Muscle layer of duodenum (tissue), 2 donors: ENCODE data around the gene PLD5.

ENCODE experiments used
- H3K27ac ChIP-seq: one replicate; pipeline ENCODE4 v1.7.0; 2013; ENCODE audit warnings: mild to moderate bottlenecking, low read length
- H3K27me3 ChIP-seq: one replicate; pipeline ENCODE4 v1.7.0; 2013; ENCODE audit warnings: low read depth, mild to moderate bottlenecking, control low read depth, low read length
- H3K36me3 ChIP-seq, 2 donors: one replicate each; pipeline ENCODE4 v1.7.0; 2013; ENCODE audit warnings: low read length in 2 of 2, control low read depth in 1 of 2, mild to moderate bottlenecking in 1 of 2; ENCODE audit not compliant: insufficient read depth in 2 of 2, control insufficient read depth in 1 of 2
- H3K4me1 ChIP-seq, 2 donors: one replicate each; pipeline ENCODE4 v1.7.0; 2013; ENCODE audit warnings: low read length in 2 of 2, mild to moderate bottlenecking in 2 of 2, control low read depth in 1 of 2, moderate library complexity in 1 of 2; ENCODE audit not compliant: insufficient read depth in 2 of 2, control insufficient read depth in 1 of 2
- H3K4me3 ChIP-seq, 2 donors: one replicate each; pipeline ENCODE4 v1.7.0; 2013; ENCODE audit warnings: low read length in 2 of 2, low read depth in 1 of 2, mild to moderate bottlenecking in 1 of 2
- H3K9me3 ChIP-seq, 2 donors: one replicate each; pipeline ENCODE4 v1.7.0; 2013; ENCODE audit warnings: low read length in 2 of 2, control low read depth in 1 of 2, mild to moderate bottlenecking in 1 of 2; ENCODE audit not compliant: control insufficient read depth in 1 of 2
- donor health status: healthy.

PLD5 gene

GRCh38 chr1:242524571-242525359 is at the start of gene PLD5:
TSS of gene PLD5 (minus strand) at chr1:242524697.
- H3K27me3 ChIP-seq, result peaks cover 29% of the 10 kb centered on the region
- peak within 1 kb of the TSS in 1 of 2 donors; percentile 62 for H3K4me3 ChIP-seq
- H3K27ac ChIP-seq, result no peak within 1 kb of the TSS
- H3K9me3 ChIP-seq, result no peaks in the 10 kb centered on the region
- H3K36me3 ChIP-seq, result no peaks in the 10 kb centered on the region
- peaks cover 0 to 19% of the 10 kb centered on the region in 2 donors for H3K4me1 ChIP-seq

GRCh38 chr1:242569867-242570266 is 45.4 kb upstream of the PLD5 start:
- Histone ChIP-seq H3K4me3 (no peak overlapping the region), H3K27ac (no peak overlapping the region), H3K36me3 (no peaks in the 10 kb centered on the region), H3K4me1 (no peaks in the 10 kb centered on the region), H3K9me3 (peaks cover 0 to 4% of the 10 kb centered on the region in 2 donors), H3K27me3 (no peaks in the 10 kb centered on the region)

- Histone ChIP-seq H3K4me1 (no peaks in the 10 kb centered on the region), H3K4me3 (no peak overlapping the region), H3K27ac (no peak overlapping the region), H3K27me3 (no peaks in the 10 kb centered on the region), H3K9me3 (peaks cover 0 to 4% of the 10 kb centered on the region in 2 donors), H3K36me3 (no peaks in the 10 kb centered on the region)
Measured at GRCh38 chr1:242568666-242569065, 44.2 kb upstream of the PLD5 start.

- Histone ChIP-seq H3K4me1 (no peaks in the 10 kb centered on the region), H3K27ac (no peak overlapping the region), H3K27me3 (no peaks in the 10 kb centered on the region), H3K9me3 (peaks cover 0 to 4% of the 10 kb centered on the region in 2 donors), H3K4me3 (no peak overlapping the region), H3K36me3 (no peaks in the 10 kb centered on the region)
Measured at GRCh38 chr1:242567596-242567995, 43.1 kb upstream of the PLD5 start.

GRCh38 chr1:242556759-242557158 is 32.3 kb upstream of the PLD5 start:
- H3K4me3 ChIP-seq, result no peak overlapping the region
- H3K9me3 ChIP-seq, result peaks cover 0 to 3% of the 10 kb centered on the region in 2 donors
- H3K36me3 ChIP-seq, result no peaks in the 10 kb centered on the region
- no peaks in the 10 kb centered on the region for H3K27me3 ChIP-seq
- H3K27ac ChIP-seq, result no peak overlapping the region
- H3K4me1 ChIP-seq, result no peaks in the 10 kb centered on the region

- H3K27me3 ChIP-seq, result no peaks in the 10 kb centered on the region
- H3K27ac ChIP-seq, result no peak overlapping the region
- no peaks in the 10 kb centered on the region for H3K36me3 ChIP-seq
- H3K4me1 ChIP-seq, result no peaks in the 10 kb centered on the region
- H3K9me3 ChIP-seq, result peaks cover 0 to 2% of the 10 kb centered on the region in 2 donors
- no peak overlapping the region for H3K4me3 ChIP-seq
Measured at GRCh38 chr1:242556276-242556675, 31.8 kb upstream of the PLD5 start.

- Histone ChIP-seq H3K4me3 (no peak overlapping the region), H3K9me3 (no peaks in the 10 kb centered on the region), H3K4me1 (no peaks in the 10 kb centered on the region), H3K27ac (no peak overlapping the region), H3K27me3 (no peaks in the 10 kb centered on the region), H3K36me3 (no peaks in the 10 kb centered on the region)
Measured at GRCh38 chr1:242554577-242554976, 30.1 kb upstream of the PLD5 start.

- Histone ChIP-seq H3K36me3 (no peaks in the 10 kb centered on the region), H3K27me3 (no peaks in the 10 kb centered on the region), H3K9me3 (no peaks in the 10 kb centered on the region), H3K4me1 (no peaks in the 10 kb centered on the region), H3K27ac (no peak overlapping the region), H3K4me3 (no peak overlapping the region)
Measured at GRCh38 chr1:242546849-242547729, 22.6 kb upstream of the PLD5 start.

- no peaks in the 10 kb centered on the region for H3K9me3 ChIP-seq
- no peaks in the 10 kb centered on the region for H3K36me3 ChIP-seq
- no peak overlapping the region for H3K27ac ChIP-seq
- H3K4me3 ChIP-seq, result no peak overlapping the region
- no peaks in the 10 kb centered on the region for H3K27me3 ChIP-seq
- no peaks in the 10 kb centered on the region for H3K4me1 ChIP-seq
Measured at GRCh38 chr1:242546441-242546840, 21.9 kb upstream of the PLD5 start.

- H3K27ac ChIP-seq, result no peak overlapping the region
- H3K27me3 ChIP-seq, result no peaks in the 10 kb centered on the region
- H3K4me1 ChIP-seq, result no peaks in the 10 kb centered on the region
- H3K4me3 ChIP-seq, result no peak overlapping the region
- no peaks in the 10 kb centered on the region for H3K36me3 ChIP-seq
- no peaks in the 10 kb centered on the region for H3K9me3 ChIP-seq
Measured at GRCh38 chr1:242544071-242544470, 19.6 kb upstream of the PLD5 start.

- Histone ChIP-seq H3K27me3 (no peaks in the 10 kb centered on the region), H3K9me3 (no peaks in the 10 kb centered on the region), H3K36me3 (no peaks in the 10 kb centered on the region), H3K4me3 (no peak overlapping the region), H3K27ac (no peak overlapping the region), H3K4me1 (no peaks in the 10 kb centered on the region)
Measured at GRCh38 chr1:242542271-242542670, 17.8 kb upstream of the PLD5 start.
